AG04450 (cell line): ENCODE data around the gene TOMM22. TPM values are rescaled to one million over a fixed set of nuclear protein-coding genes. Genes with fewer than 3 reads are reported as not detected.

ENCODE experiments used
- CTCF ChIA-PET: fragments of 300-600, 350-600 bp; formaldehyde crosslinking; extraction: SDS; loops from one replicate; lab custom pipeline; 2022; ENCODE audit warnings: antibody characterized with exemption, inconsistent platforms; lab: Charles Lee
- POLR2A ChIA-PET: fragments of 350-600 bp; formaldehyde crosslinking; extraction: SDS; loops from one replicate; lab custom pipeline; 2021; ENCODE audit warnings: antibody characterized with exemption, inconsistent platforms; lab: Yijun Ruan, JAX
- DNase-seq: peaks from one replicate; pipeline ENCODE4 v3.0.0-alpha.2; 2011; ENCODE audit warnings: low read depth, low spot score
- H3K27ac ChIP-seq: one replicate; pipeline ENCODE4 v1.5.1; 2012; ENCODE audit warnings: low read depth, low read length, control low read depth
- H3K27me3 ChIP-seq: one replicate; pipeline ENCODE4 v1.6.0; 2012; ENCODE audit warnings: low read length; ENCODE audit not compliant: control insufficient read depth, insufficient read depth
- H3K4me3 ChIP-seq: 2 replicates; pipeline ENCODE4 v1.5.1; 2011; ENCODE audit warnings: mild to moderate bottlenecking, low read depth, low read length, control low read depth
- H3K9me3 ChIP-seq: 2 replicates; pipeline ENCODE4 v1.5.1; 2012; ENCODE audit warnings: low read length; ENCODE audit not compliant: control insufficient read depth, insufficient read depth
- polyA plus RNA-seq: library from polyadenylated mRNA; depleted of rRNA; stranded (reverse); fragments of >200 nt; gene quantifications from 2 replicates; pipeline ENCODE4 v1.2.3, GENCODE V29; 2011
- TF ChIP-seq, protein P1 (sequence below): IDR thresholded peaks from 2 replicates; pipeline ENCODE4 v1.5.1; 2011; ENCODE audit warnings: low read depth, low read length, control low read depth, inconsistent platforms

The TOMM22 gene
- polyA plus RNA-seq, 1 experiment: 68.9 TPM

DNA sequence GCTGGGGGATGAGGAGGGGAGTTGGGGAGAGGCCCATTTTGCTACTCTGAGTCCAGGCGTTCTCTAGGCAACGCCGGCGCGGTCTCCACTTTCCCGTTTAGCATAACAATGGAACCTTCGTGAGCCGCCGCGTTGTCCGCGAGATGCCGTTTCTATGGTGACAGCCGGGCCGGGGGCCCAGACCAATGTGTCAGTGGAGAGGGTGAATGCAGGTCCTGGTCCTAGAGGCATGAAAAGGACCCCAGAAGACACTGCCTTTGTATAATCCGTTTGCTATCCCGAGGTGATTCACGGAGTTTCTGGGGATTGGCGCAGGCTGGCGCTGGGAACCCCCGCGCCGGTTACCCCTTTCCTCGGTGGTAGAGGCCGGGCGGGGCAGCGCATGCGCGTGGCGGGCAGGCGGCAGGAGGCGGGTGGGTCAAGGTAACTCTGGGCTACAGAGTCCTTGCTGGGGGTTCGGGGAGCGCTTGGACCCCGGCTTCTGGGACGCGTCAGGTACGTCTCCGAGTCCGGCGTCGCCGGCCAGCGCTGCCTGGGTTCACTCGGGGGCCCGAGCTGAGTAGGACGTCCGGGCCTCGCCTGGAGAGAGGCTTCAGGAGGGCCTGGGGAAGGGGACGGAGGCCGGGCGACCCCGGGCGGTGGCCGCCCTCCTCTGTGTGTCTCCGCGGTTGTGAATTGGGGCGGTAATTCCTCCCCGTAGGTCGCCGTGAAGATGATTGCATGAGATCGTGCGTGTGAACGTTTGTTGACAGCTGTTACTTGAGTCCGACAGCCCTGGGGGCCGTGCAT, 25.3 kb upstream of the TOMM22 start, which contains the start of the genes CBY1 and FAM227A:
TSS of gene CBY1 (plus strand) at position 383 of the 789 bp plus-strand sequence. CDS start 11,417 bp downstream, outside the sequence.
TSS of gene FAM227A (minus strand) at position 137 of the 789 bp plus-strand sequence. CDS start 6,224 bp downstream, outside the sequence.
- POLR2A ChIA-PET: no interaction called here
- TF ChIP-seq, protein P1, sequence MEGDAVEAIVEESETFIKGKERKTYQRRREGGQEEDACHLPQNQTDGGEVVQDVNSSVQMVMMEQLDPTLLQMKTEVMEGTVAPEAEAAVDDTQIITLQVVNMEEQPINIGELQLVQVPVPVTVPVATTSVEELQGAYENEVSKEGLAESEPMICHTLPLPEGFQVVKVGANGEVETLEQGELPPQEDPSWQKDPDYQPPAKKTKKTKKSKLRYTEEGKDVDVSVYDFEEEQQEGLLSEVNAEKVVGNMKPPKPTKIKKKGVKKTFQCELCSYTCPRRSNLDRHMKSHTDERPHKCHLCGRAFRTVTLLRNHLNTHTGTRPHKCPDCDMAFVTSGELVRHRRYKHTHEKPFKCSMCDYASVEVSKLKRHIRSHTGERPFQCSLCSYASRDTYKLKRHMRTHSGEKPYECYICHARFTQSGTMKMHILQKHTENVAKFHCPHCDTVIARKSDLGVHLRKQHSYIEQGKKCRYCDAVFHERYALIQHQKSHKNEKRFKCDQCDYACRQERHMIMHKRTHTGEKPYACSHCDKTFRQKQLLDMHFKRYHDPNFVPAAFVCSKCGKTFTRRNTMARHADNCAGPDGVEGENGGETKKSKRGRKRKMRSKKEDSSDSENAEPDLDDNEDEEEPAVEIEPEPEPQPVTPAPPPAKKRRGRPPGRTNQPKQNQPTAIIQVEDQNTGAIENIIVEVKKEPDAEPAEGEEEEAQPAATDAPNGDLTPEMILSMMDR: no peak
- peak within 1 kb of the TSS; percentile 87 for H3K4me3 ChIP-seq
- DNase-seq: peak; percentile 39
- no peaks in the 10 kb centered on the region for H3K27me3 ChIP-seq
- H3K27ac ChIP-seq: peak within 1 kb of the TSS; percentile 83
- no peaks in the 10 kb centered on the region; the same call in 1 of the 2 replicates for H3K9me3 ChIP-seq
- CTCF ChIA-PET: no interaction called here

DNA sequence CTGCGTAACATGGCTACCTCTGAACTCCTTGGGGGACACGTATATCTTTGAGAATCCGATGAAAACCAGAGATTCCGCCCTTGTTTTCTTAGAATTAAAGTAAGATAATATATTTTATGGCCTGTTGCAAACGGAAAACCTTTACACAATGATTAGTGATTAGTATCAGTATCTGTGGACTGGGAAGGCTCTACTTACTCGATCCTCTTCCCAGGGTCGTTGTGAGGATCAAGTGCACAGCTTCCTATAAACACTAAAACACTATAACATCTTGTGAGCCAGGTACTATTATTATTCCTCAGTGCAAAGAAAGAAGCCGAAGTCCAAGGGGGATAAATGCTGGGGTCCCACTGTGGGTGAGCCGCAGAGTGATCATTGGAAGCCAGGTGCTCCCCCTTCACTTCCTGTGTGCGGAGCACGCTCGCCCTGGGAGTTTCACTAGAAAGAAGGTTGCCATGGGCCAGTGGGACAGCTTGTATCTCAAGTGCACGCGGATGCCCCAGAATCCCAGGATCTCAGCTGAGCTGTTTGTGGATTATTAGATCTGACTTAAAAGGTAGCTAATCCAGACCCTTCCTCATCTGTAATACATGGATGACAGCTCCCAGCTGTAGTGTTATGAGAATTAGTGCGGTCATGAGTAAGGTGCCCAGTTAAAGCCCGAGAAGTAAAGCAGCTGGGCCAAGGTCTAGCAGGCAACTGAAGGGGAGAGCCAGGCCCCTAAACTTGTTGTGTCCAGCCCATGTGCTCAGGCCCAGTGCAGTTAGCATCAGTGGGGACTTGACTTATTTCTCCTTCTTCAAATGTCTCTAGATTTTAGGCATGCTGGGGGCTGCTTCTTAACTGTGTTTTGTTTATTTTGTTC, 24.5 kb upstream of the TOMM22 start:
- POLR2A ChIA-PET: no interaction called here
- peak overlapping the region; percentile 87 for H3K4me3 ChIP-seq
- H3K27ac ChIP-seq: peak overlapping the region; percentile 83
- TF ChIP-seq, protein P1: no peak
- CTCF ChIA-PET: no interaction called here
- no peak for DNase-seq
- no peaks in the 10 kb centered on the region for H3K27me3 ChIP-seq
- no peaks in the 10 kb centered on the region; the same call in 1 of the 2 replicates for H3K9me3 ChIP-seq

DNA sequence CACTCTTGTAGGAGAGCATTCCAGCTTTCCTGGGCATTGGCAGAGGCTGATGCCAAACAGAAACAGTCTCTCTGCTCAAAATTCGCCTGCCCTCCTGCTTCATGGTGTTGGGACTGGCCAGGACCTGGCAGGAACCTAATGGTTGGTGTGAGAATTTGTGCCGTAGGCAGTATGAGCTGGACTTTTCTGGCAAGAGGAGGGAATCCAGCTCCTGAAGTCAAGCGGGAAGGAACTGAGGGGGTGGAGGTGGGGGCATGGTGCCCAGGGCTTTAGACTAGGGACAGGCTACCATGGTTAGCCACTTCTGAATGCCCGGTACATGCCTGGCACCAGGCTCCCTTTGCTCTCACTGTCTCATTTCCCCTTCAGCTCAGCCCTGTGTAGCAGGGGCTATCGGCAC, 6.9 kb upstream of the TOMM22 start:
- no peaks in the 10 kb centered on the region for H3K9me3 ChIP-seq
- H3K27ac ChIP-seq: no peak overlapping the region
- no peaks in the 10 kb centered on the region for H3K27me3 ChIP-seq
- DNase-seq: no peak
- no peak overlapping the region for H3K4me3 ChIP-seq
- CTCF ChIA-PET: no interaction called here
- POLR2A ChIA-PET: interaction anchor here (0.6 kb wide), 1 partner anchor 8 kb away, joined by 3 read pairs; no protein-coding TSS in a partner anchor
- TF ChIP-seq, protein P1: no peak

DNA sequence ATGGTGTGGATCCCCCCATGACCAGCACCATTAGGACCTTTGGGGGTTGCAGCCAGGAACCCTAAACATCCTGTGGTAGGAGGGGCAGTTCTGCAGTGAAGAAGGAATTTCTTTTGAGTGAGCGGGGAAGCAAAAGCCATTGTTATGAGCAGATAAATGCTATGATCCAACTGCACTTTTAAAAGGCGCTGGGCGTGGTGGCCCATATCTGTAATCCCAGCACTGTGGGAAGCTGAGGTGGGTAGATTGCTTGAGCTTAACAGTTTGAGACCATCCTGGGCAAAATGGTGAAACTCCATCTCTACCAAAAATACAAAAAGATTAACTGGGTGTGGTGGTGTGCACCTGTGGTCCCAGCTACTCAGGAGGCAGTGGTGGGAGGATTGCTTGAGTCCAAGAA, 5.9 kb upstream of the TOMM22 start:
- Histone ChIP-seq H3K9me3 (no peaks in the 10 kb centered on the region), H3K27me3 (no peaks in the 10 kb centered on the region), H3K27ac (no peak overlapping the region), H3K4me3 (no peak overlapping the region)
- TF ChIP-seq, protein P1: no peak
- CTCF ChIA-PET: no interaction called here
- no peak for DNase-seq
- POLR2A ChIA-PET: no interaction called here
